NCI-H2171 (cell line): ENCODE measurements around the gene WNT16.
"Not testable (repeated sequence)": the region's sequence is repeated elsewhere in the genome, so short reads cannot be mapped to it uniquely, and the experiment has no call there.

Source experiments
- DNase-seq: peaks from one replicate; lab custom pipeline; 2025; lab: John Stamatoyannopoulos, UW

The WNT16 gene

DNA sequence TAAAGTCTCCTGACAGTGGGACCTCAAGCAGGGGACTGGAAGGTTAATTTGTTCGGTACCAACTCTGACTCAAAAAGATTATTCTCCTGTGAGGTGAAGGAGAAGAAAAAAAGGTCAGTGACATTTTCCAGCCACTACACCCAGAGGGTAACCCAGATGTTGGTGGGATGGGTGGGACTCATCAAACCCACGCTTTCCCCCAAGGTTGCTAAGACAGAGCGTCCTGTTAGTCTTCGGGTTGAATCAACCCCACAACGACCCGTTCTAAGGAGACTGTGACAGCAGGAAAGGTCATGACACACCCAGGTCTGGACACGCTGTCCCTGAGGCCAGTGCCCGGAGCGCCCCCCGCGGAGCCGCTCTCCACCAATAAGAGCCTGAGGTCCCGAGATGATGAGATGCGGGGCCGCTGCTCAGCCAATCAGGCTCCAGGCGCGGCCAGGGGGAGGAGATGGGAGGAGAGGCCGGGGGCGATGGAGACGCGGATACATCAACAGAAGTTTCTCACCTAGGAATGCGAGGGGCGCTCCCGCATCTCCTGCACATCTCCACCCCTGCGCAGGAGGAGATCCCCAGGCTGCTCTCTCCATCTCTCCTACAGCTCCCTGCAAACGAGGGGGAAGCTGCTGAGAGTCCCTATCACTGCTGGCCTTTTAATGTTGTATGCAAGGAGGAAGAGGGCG is at the start of gene WNT16:
TSS of gene WNT16 (plus strand) at position 493 of the 683 bp plus-strand sequence. CDS start 293 bp downstream, outside the sequence.
- no peak for DNase-seq

- DNase-seq = no peak
Measured at GRCh38 chr7:121279060-121279620, 49.7 kb upstream of the WNT16 start.

- no peak for DNase-seq
Measured at GRCh38 chr7:121279822-121280221, 49.0 kb upstream of the WNT16 start.

DNA sequence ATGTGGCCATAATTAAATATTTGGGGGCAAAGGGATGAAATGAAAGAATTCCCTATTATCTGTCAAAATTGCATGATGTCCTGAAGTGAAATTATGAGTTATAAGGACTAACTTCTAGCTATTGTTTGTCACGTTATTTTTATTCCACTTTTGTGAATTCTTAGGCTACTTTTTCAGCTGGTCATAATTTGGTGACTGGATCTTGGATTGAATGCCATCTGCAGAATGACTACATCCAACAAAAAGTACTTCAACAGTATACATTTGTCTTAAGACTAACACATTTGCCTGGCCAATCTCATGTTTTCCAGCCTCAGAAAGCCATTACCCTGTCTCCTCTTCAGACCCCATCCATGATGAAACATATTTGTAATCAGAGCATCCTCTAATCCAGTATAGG is 48.1 kb upstream of the WNT16 start:
- no peak for DNase-seq

GRCh38 chr7:121282129-121282528 is 46.7 kb upstream of the WNT16 start:
- DNase-seq = no peak

GRCh38 chr7:121285066-121285667 is 43.6 kb upstream of the WNT16 start:
- DNase-seq = no peak

GRCh38 chr7:121286186-121286585 is 42.6 kb upstream of the WNT16 start:
- no peak for DNase-seq

GRCh38 chr7:121286742-121287734 is 41.8 kb upstream of the WNT16 start:
- DNase-seq = no peak

DNA sequence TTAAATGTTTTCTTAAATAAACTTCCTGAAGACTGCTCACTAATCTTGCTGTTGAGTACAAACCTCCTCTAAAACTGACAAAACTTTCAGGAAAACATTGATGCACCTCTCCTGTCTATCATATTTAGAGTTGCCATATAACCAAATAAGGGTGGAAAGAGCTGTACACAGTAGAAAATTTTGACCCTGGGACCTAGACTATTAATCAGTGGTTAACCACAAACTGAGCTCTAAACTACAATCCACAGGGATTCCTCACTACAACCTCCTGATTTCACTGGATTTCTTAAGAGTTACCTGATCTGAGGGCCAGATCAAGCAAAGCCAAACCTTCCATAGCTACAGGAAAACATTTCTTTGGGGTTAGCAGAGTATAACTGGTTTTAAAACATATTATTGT is 39.9 kb upstream of the WNT16 start:
- DNase-seq = no peak

DNA sequence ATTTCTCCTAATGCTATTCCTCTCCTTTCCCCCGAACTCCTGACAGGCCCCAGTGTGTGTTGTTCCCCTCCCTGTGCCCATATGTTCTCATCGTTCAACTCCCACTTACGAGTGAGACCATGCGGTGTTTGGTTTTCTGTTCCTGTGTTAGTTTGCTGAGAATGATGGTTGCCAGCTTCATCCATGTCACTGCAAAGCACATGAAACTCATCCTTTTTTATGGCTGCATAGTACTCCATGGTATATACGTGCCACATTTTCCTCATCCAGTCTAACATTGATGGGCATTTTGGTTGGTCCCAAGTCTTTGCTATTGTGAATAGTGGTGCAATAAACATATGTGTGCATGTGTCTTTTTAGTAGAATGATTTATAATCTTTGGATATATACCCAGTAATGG is 38.9 kb upstream of the WNT16 start:
- DNase-seq = not testable (repeated sequence)

DNA sequence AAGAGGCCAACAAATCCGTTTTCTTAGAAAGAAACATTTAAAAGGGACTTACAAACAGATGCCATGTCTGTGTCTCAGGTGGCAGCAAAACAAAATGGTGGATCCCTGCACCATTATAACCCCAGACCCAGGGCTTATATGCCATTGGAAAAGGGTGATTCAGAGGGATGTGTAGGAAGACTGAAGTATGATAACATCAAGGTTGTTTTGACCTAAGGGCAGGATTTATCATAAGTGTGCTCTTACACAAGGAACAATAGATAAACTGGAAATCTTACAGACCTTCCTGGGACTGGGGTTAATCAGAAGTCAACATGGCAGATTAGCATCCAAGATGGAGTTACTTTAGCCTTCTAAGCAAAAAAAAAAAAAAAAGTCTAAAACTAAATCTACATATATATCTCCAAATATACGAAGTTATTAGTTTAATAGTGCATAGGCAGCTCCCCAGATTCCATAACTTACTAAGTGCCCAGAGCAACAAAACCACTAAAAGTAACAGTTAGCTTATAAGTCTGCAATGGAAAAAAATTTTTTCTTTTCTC is 34.3 kb upstream of the WNT16 start:
- no peak for DNase-seq

GRCh38 chr7:121297843-121298242 is 31.0 kb upstream of the WNT16 start:
- DNase-seq = no peak

DNA sequence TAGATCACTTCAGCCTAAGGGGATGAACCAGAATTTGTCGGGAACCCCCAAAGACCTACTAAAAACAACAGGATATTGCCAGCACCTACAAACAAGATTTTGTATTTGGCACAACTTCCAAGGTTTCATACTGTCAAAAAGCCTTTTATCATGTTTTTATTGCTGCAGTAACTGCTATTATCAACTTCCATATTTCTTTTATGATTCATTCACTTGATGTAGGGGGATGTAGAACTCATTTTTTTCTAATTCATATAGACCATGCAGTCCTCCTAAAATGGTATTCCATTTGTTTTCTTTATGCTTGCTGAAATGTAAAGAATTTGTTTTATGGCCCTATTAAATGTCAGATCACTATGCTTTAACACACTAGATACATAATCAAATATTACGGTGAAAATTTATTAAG is 30.0 kb upstream of the WNT16 start:
- no peak for DNase-seq

- no peak for DNase-seq
Measured at GRCh38 chr7:121300685-121301420, 27.9 kb upstream of the WNT16 start.

DNA sequence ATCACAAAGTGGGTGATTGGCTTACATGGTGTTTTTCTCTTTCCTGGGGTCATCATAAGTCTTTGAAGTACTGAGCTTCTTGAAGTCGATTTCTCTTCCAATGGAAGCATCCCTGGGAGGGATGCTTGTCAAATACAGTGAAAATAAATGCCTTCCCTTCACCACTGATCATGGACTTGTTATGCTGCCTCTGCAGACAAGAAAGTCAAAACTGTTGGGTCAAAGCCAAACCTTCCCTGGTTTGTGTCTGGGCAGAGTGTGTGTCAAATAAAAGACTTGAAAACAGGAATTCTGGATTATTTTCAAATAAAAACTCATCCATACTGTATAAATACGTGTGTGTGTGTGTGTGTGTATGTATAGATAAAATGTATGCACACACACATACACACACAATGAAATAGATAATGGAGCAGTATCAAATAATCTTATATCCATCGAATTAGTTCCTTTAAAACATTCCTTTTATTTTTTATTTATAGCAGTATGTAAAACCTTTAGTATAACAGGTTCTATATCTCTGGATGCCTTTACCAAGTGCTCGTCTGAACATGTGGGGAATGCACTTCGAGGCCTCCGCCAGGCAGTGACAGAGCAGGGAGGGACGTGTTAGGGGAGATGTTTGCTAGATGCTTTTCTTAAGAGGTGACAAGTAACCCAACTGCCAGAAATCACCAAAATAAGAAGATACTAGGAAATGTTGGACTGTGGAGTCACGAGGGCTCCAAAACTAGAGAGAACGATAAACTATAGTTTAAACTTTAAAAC is 27.2 kb upstream of the WNT16 start:
- DNase-seq = no peak

DNA sequence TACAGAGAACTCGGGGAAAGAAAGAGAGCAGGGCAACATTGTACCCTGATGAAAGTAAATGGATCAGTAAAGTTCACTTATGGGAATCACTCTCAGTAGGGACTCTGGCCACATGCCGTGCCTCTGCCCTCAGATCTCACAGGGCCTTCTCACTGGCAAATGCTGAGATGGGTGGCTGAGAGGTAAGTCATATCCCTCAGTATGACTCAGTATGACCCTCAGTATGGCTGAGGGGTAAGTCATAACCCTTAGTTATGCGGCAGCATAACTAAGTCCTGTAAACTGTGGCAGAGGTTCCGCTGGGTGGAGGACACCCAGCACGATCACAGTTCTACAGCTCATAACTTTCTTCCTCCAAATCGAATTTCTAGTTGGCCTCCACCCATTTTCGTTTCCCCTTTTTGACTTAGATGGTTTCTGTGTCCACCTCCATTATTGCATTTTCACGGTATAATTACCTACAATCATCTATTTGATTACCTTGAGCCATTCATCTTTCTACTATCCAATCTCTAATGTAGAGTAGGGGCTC is 26.5 kb upstream of the WNT16 start:
- DNase-seq = no peak

GRCh38 chr7:121303422-121304101 is 25.2 kb upstream of the WNT16 start:
- DNase-seq = no peak

GRCh38 chr7:121304102-121304658 is 24.6 kb upstream of the WNT16 start:
- no peak for DNase-seq

GRCh38 chr7:121305109-121305508 is 23.7 kb upstream of the WNT16 start:
- DNase-seq = no peak
